ENCODE data around the gene STT3B.
"Not testable (repeated sequence)": the region's sequence is repeated elsewhere in the genome, so short reads cannot be mapped to it uniquely, and the experiment has no call there.

Gene STT3B

DNA sequence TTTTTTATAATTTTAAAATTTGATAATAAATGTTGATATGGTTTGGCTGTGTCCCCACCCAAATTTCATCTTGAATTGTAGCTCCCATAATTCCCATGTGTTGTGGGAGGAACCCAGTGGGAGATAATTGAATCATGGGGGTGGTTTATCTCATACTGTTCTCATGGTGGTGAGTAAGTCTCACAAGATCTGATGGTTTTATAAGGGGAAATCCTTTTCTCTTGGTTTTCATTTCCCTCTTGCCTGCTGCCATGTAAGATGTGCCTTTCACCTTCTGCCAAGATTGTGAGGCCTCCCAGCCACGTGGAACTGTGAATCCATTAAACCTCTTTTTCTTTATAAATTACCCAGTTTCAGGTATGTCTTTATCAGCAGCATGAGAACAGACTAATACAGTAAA, 72.6 kb downstream of the STT3B start:
- not testable (repeated sequence) for DNase-seq (ENCODE audit: low read depth)

DNA sequence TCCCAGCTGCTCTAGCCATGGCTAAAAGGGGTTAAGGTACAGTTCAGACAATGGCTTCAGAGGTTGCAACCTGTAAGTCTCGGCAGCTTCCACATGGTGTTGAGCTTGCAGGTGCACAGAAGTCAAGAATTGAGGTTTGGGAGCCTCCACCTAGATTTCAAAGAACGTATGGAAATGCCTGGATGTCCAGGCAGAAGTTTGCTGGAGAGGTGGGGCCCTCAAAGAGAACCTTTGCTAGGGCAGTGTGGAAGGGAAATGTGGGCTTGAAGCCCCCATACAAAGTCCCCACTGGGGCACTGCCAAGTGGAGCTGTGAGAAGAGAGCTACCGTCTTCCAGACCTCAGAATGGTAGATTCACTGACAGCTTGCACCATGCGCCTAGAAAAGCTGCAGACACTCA, 73.7 kb downstream of the STT3B start:
- DNase-seq (ENCODE audit: low read depth) = no peak

DNA sequence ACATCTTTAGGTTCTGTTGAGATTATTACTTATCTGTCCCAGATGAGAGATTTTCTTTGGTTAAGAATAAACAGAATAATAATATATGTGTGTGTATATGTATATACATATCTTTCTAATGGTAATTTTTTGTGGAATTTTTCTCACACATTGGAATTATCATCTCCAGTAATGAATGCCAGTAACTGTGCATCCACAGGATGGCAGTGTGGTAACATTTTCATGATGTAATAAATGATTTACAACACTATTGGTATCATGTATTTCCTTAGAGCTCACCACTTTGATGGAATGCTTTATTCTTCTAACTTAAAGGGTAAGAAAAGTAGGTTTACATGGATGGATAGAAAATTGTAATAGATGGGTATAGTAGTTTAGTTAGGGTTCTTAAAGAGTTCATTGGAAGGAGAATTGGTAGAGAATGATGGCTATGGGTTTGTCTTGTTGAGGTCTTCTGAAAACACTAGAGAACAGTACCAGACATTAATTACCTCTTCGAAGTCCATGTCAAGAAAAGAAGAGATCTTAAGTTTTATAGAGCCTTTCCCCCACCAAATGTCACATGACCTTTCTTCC, 78.1 kb downstream of the STT3B start:
- DNase-seq (ENCODE audit: low read depth) = peak; percentile 43

DNA sequence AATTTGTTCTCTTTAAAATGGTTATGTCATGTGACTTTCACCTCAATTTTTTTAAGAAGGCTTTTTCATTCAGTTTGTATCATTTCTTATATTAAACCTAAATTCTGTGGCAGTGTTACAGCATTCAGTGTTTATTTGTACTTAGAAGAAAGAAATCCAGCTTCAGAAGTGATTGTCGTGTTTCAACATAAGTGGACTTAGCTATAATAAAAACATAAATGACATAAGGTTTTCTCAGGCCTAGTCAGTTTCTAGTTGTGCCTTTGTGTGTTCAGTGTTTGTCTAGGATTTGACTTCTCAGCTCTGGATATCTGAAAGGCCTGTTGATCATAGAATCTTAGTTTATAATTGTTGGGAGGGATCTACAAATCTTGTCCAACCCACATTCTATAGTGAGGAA, 80.5 kb downstream of the STT3B start:
- DNase-seq (ENCODE audit: low read depth) = no peak

DNA sequence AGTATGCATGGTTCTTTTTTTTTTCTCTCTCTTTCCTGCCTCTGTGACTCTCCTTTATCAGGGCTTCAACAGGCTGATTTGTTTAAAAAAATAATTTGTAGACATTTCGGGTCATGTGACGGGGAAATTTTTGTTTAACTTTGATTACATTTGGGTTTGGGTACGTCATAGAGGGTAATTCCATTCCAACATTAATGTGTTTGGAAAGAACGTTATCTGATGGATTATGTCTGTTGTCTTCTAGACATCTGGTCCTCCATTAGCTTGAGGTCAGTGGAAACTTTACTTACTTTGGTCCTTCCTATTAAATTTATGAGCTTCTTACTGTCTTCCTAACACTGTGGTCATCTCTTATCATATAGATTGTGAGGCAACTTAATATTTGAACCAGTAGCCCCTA, 80.9 kb downstream of the STT3B start:
- no peak for DNase-seq (ENCODE audit: low read depth)

DNA sequence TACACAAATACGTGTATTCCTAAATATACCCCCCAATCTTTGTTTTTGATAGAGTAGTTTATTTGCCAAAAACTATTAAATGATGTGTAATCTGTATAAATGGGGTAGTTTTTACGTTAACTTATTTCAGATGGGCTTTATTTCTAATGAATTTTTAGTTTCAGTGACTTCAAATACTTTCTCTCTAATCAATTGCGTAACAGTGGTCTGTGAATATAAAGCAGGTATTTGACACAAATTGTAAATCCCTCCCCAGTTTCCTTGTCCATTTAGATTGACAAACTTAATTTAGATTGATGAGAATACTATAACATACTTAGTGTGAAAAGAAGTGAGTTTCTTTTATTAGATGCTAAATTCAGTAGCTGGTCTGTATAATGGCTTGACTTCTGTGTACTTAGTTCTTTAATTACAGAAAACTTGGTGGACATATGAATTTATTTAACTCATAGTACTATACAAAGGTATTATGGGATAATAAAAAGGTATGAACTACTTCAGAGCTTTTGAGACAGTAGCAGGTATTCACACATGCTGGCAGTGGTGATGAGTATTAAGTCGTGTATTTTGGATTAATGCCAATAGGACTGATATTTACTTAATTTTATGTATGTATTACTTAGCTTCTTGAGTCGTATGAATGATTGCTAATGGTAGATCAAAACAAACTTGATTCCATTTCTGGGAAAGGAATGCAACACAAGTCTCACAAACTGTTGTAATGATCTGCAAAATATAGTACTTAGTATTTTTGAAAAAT, 81.6 kb downstream of the STT3B start:
- DNase-seq (ENCODE audit: low read depth) = no peak

DNA sequence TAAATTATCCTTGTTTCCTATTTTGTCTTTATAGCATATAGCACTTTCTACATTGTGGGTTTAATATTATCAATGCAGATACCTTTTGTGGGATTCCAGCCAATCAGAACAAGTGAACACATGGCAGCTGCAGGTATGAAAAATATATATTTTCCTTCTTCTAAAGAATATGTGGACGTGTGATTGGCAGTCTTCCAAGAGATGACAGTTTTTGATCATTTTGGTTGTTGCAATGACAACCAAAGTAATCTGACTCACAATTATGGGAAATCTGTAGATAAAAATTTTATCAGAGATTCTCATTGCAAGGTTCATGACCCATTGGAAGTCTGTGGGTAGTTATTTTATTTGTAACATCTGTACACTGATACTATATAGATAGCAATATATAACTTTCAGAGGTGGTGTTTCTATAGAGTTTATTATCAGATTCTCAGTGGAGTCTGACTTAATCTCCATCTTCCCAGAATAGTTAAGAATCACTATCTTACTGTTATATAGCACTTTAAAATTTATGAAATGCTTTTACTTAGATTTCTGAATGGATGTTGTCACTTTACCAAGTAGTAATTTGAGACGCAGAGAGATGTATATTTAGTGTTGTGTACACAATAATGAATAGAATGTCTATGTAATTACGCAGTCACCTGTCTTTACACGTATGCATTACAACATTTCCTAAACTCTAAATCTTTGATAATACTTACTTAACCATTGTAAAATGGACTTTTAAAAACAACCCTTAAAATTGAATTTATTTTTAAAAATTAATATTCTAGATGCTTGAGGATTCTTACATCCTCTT, 82.5 kb downstream of the STT3B start:
- DNase-seq (ENCODE audit: low read depth) = no peak

DNA sequence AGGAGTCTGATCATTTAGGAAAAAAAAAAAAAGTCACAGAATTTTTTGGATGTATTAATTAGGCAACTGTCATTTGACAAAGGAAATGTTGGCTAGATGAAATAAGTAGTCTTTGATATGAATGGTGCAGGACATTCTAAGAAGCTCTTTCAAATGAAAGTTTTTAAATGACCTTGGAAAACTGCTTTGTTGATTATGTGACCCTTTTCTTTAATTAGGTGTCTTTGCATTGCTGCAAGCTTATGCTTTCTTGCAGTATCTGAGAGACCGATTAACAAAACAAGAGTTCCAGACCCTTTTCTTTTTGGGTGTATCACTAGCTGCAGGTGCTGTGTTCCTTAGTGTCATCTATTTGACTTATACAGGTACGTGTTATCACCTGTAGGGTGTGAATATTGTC, 84.0 kb downstream of the STT3B start:
- DNase-seq (ENCODE audit: low read depth) = no peak

DNA sequence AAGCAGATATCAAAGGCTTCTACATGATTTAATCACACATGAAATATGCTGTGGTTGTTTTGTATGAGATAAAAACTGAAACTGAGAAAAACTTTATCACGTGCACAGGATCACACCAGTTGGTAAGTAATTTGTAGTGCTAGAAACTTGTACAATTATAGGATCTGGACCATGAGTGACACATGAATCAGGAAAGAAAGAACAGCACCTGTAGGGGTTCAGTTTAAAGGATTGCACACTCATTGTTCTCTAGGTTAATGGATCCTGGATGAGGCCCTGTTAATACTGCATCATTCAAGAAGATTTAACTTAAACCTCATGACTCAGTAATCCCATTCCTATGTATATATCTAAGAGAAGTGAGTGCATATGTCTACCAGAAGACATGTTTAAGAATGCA, 87.9 kb downstream of the STT3B start:
- DNase-seq (ENCODE audit: low read depth) = no peak

DNA sequence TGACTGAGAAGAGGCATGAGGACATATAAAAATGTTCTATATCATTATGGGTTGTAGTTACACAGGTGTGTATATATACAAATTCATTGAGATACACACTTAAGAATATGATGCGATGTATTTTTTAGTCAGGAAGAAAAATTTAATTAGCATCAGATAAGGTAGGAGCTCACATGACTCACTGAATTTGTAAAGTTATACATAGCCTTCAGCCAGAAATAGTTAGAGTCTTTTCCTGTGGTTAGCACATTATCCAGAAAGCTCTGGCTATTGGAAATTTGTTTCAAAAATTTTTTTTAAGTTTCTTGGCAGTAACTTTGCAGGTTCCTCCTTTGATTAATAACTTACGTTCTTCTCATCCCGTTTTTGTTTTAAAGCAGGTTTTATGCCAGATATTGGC, 88.6 kb downstream of the STT3B start:
- no peak for DNase-seq (ENCODE audit: low read depth)

DNA sequence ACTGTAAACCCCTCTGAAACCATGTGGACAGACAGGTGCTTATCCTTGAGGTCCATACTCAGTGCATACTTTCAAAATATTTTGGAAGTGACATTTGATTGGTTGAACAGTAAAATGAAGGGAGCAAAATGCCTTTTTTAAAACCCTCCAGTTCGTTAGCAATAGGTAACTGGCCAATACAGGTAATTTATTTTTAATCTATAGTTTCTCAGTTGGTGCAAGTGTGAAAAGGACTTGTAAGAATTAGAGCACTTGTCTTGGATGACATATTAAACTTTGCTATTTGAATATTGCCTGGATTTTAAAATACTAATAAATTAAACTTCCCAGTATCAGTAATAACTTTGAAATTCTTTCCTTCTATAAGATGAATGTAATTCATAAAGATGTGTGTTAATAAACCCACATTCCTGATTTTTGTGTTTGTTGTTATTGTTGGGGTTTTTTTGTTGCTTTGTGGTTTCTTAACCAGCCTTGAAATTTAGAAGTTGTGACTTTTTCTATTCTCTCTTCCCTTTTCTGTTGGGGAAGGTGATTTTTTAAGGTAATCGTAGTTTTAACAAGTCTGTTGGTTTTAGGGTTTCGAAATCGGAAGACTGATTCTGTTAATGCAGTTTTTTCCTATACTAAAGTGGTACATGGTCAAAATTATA, 90.0 kb downstream of the STT3B start:
- DNase-seq (ENCODE audit: low read depth) = no peak

DNA sequence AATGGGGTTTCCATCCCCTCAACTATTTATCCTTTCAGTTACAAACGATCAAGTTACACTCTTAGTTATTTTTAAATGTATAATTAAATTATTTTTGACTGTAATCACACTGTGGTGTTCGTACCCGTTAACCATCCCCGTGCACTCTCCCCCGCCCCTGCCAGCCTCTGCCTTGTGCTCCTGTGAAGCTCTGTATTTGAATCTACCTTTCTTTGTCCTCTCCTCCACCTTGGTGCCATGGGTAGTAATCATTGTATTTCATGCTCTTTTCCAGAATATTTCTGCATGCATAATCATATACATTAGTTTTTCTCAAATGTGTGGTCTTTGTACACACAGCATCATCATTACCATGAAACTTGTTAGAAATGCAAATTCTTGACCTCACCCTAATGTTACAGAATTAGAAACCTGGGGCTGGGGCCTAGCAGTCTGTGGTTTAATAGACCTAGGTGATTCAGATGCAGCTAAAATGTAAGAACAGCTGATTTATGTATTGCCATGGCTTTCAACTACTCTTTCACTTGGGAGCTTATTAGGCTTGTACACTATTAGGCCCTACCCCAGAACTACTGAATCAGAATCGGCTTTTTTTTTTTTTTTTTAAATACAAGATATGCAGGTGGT, 91.5 kb downstream of the STT3B start:
- DNase-seq (ENCODE audit: low read depth) = no peak

DNA sequence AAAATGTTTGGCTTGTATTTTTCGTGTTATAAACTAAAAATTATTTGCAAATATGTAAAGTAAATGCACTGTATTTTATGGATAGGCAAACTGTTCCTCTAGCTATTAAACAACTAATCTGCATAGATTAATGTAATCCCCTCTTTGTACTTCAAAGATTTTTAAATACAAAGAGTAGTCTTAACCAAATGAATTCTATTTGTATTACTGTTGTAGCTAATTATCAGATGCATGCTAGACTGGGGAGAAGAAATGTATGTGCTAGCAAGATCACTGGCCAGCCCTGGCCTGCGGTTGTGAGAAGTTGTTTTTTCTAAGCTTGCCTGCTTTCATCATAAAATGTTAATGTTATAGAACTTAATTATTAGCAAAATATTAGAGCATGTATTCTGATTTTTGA, 92.6 kb downstream of the STT3B start:
- no peak for DNase-seq (ENCODE audit: low read depth)

DNA sequence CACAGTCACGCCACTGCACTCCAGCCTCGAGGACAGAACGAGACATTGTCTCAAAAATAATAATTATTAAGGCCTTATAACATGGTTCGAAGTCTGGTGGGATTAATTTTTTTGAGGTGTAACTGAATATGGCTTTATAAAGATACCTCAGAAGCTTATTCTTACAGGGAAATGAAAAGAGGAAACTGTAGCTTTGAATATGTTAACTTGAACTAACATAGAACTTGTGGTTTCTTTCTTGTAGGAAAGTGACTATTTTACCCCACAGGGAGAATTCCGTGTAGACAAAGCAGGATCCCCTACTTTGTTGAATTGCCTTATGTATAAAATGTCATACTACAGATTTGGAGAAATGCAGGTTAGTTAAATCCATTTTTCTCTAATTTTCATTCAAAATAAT, 96.3 kb downstream of the STT3B start:
- DNase-seq (ENCODE audit: low read depth) = no peak

DNA sequence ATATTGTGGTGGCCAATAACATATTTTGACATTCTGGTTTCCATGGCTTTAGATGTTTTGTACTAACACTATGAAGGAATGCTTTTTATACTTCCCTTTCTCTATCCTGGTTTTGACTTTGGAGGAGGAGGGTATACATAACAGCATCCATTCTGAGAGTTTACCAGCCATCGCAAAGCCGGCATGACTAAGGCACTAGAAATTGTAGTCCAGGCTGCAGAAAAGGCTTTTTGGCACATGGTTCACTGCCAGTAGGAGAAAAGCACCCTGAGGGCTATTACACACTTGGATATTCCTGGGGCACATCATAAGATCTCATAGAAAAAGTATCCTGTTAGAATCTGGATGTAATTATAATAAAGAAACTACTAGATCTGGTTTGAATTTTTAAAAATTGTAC, 101.8 kb downstream of the STT3B start:
- DNase-seq (ENCODE audit: low read depth) = peak; percentile 72

DNA sequence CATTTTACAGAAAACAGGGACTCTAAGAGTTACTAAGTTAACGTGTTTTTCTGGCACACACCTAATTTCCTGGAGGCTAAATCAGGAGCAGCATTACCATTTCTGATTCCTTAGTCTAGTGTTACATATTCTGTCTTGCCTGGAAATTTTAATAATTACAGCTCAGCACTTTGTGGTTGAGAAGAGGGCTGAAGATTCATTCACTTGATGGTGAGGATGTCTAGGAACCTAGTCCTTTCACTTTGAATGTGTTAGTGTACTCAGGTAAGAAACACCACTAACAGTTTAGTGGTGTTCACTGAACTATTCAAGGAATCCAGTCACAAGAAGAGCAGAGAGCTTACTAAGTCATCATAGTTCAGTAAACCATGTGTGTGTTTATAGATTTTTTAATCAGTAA, 102.8 kb downstream of the STT3B start:
- DNase-seq (ENCODE audit: low read depth) = no peak

DNA sequence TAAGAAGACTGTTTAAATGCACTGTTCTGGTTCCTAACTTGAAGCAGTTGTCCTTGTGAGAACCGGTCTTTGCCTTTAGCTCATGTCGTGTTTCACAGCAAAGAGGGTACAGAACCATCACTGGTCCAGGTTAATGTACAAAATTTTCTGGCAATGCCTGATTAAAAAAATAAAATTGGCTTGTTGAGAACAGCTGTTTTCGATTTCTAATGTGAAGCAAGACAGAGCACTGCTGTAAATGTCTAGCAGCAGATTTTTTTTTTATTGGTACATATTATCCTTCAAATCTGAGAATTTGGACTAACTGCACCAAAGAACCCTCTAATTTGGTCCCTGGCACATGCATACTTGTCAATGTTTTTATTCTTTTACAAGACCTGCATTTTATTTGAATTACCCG, 103.3 kb downstream of the STT3B start:
- DNase-seq (ENCODE audit: low read depth) = no peak

DNA sequence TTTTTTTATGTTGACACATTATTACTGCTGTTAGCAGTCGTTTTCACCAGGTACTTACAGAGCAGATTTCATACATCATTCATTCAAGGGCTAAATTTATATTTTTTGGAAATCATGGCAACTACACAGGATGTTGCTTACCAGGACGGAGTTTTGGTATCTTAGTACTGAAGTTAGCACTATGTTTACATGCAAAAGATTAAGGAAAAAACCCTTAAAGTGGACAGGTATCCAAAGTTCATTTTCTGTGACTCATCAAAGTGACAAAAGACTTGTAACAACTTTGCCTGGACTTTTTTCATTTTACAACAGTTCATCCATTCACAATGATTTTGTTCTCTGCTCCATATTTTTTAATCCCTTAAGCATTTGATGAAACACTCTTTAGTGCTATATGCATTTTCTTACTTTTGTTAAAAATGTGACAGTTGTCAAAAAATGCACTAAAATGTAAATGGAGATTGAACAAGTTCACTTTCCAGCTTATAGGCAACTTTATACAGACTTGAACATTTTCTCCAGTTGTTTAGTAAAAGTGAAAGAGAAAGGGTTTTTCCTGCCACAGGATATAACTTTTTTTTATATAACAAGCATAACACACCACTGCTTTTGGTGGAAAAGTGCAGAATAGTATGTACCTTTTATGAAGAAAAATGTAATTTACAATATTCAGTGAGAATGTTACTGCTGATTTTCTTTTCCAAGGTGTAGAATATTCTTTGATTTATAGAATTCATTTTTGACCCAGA, 104.1 kb downstream of the STT3B start:
- DNase-seq (ENCODE audit: low read depth) = no peak

DNA sequence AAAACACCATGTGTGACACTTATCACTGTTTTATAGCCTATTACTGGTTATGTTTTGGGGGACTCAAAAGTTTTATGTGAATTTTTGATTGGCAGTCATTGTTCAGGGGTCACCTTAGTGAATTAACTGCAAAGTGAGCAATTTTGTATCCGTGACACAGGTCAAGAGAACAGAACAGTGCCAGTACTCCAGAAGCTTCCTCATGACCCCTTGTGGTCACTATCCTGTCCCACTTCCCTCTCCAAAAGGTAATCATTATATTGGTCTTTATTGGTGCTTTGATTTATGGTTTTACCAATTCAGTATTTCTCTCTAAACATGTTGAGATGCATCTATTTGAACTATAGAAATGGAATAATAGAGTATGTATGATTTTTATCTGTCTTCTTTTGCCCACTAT, 107.1 kb downstream of the STT3B start:
- DNase-seq (ENCODE audit: low read depth) = no peak

DNA sequence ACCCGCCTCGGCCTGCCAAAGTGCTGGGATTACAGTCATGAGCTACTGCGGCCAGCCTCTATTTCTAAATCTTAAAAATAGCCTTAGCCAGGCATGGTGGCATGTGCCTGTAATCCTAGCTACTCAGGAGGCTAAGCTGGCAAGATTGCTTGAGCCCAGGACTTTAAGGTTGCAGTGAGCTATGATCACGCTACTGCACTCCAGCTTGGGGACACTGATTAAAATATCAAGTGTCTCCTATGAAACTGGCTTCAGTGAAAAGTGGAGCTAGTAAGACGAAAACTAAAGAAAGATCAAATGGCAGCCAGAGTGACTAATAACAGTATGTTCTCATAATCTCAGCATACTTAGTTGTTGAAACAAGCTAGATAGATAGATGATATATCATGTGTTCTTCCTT, 112.5 kb downstream of the STT3B start:
- no peak for DNase-seq (ENCODE audit: low read depth)

DNA sequence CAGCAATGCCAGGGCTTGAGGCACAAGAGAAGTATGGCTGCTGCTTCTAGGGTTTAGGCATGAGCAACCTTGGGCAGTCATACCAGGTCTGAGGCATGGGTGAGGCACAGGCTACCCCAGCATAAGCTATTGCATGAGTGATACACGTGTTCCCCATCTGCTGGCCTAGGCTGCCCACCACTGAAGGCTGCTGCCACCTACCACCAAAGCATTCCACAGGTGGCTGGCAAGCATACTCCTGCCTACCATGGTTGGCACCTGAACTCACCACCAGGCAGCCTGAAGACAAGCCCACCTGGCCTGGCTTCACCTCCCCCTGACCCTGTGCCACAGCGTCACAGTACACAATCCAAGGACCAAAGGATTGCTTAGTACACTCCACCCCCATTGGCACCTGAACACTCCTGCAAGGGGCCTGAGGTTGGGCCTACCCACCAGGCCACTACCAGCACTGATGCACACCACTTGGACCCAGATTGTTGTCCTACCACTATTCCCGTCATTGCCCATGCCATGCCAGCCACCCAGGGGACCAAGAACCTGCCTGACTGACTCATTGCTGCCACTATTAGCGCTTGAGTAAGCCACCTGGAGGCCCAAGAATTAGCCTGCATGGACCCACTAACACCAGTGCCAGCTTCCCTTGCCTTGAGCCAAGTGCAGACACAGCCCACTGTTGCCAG, 115.7 kb downstream of the STT3B start:
- no peak for DNase-seq (ENCODE audit: low read depth)

All from fibroblast of the conjunctiva (primary cell).